NCI-H82 (cell line): ENCODE data around the gene PIMREG.
A peak's percentile ranks its signal among the peaks of the same experiment; 100 is the strongest.
"Not testable (repeated sequence)": the region's sequence is repeated elsewhere in the genome, so short reads cannot be mapped to it uniquely, and the experiment has no call there.

Experiments used
- DNase-seq: peaks from one replicate; lab custom pipeline; 2025; lab: John Stamatoyannopoulos, UW

PIMREG gene

DNA sequence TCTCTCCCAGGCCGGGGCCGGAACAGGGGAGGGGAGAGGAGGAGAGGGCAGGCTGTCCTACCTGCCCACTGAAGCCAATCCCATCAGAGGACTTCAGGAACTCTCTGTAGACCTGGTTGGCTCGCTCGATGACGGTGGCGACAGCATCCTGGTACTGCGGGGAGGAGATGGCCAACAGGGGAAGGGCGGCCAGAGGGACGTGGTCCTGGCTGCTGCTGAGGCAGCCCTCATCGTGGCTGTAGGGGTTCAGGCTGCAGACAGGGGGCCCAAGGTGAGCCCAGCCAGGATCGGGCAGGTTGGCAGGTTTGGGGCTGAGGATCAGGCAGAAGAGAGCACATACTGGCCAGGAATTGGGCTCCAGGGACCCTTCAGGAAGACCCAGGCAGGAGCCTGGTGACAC, 34.2 kb downstream of the PIMREG start:
- DNase-seq = no peak

DNA sequence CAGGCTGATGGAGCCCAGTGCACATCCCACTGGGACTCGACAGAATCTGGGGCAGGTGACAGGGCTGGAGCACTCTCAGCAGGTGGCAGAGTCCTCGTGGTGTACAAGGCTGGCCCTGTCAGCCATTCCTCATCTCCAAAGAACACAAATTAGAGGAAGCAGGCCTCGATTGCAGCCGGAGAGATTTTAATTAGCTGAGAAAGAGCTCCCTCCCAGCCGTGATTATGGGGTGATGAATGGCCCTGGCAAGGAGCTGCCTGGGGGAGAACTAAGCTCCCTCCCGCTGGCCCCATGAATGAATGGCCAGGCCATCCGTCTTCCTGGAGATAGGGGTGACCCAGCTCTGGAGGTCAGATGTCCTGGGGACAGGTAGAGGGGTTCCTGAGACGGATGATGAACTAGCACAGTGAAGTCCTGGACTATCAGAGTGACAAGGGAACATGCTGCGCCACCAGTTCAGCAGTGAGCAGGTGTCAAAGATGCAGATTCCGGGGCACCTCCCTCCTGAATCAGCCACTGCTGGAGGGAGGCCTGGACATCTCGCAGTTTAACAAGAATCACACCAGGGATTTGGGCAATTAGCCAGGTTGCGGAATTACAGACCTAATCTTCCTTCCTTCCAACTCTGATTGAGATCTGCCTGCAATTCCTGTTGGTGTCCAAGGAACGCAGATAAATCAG, 35.5 kb downstream of the PIMREG start:
- peak; percentile 90 for DNase-seq

DNA sequence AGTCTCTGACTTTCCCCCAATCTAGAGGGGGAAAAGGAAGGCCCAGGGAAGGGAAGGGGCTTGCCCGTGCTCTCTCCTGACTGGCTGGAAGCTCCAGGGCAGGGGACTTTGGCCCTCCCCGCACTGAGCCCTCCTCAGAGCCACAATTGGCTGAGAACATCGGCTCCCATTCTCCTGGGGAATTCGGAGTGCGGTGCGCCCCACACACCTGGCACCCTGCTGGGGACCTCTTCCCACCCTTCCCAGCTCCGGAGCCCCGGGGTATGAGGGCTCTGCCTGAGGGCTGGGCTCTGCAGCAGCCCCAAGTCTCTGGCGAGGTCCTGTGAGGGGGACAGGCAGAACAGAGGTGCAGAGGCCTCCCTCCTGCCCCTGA, 36.0 kb downstream of the PIMREG start:
- no peak for DNase-seq

DNA sequence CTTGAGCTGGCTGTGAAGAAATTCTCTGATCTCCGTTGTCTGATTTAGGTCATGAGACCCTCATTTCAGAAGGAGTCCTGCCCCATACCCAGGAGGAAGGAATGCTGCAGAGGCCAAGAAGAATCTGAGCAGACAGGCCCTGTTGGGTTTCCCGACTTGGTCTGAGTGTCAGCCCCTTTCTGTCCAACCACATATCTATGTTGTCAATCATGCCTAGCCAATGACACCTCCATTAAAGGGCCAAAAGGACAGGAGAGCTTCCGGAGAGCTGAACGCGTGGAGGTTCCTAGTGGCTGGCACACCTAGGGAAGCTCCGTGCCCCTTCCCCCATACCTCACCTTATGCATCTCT, 37.8 kb downstream of the PIMREG start:
- no peak for DNase-seq

DNA sequence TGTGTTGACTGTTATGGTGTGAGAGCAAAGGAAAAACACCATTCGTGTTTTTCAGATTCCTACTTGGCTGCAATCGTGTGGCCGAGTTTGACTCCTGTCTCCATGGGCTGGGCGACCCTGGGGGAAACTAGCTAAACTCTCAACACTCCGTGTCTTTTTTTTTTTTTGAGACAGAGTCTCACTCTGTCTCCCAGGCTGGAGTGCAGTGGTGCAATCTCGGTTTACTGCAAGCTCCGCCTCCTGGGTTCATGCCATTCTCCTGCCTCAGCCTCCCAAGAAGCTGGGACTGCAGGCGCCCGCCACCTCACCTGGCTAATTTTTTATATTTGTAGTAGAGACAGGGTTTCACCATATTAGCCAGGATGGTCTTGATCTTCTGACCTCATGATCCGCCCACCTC, 38.5 kb downstream of the PIMREG start:
- DNase-seq = not testable (repeated sequence)

DNA sequence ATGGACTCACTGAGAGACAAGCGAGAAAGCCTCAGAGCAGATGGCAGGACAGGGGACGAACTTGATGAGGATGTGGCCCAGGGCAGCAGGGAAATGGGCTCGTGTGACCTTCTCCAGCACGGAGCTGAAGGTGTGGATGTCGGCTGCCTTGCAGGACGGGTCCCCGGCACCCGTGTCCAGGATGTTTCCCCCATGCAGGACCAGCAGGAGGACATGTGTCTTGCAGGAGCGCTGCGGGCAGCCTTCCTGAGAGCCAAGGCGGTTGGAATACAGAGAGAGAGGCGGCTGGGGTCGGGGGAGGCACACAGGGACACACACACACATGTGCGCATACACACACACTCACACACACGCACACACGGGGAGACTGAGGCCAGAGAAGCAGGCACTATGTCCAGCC, 39.3 kb downstream of the PIMREG start:
- DNase-seq = no peak

DNA sequence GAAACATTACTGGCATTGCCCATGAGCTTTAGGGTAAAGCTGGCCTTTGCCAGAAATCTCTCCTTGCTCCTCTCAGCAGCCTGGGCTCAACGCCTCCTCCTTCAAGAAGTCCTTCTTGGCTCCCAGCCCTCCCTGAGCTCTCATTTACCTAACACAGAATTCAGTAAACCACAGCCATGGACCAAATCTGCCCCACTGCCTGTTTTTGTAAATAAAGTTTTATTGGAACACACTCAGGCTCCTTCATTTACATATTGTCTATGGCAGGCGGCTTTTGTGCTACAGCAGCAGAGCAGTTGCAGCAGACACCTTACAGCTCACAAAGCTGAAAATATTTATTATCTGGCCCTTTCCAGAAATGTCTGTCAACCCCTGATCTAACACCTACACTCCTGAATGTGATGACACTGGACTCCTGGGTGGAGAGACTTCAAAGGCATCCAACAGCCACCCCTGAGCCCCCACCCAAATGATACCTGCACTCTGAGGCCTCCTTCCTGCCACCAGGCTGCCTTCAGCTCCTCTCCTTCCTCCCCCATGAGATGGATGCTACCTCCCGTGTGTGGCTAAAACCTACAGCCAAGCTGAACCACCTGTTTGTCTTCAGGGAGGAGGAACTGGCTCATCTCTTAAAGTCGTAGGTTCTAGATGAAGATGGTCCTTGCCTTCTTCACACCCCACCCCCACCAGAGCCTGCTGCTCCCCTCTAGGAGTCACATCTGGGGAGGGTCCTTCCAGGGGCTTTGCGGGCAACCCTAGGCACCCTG, 41.6 kb downstream of the PIMREG start:
- DNase-seq = no peak

DNA sequence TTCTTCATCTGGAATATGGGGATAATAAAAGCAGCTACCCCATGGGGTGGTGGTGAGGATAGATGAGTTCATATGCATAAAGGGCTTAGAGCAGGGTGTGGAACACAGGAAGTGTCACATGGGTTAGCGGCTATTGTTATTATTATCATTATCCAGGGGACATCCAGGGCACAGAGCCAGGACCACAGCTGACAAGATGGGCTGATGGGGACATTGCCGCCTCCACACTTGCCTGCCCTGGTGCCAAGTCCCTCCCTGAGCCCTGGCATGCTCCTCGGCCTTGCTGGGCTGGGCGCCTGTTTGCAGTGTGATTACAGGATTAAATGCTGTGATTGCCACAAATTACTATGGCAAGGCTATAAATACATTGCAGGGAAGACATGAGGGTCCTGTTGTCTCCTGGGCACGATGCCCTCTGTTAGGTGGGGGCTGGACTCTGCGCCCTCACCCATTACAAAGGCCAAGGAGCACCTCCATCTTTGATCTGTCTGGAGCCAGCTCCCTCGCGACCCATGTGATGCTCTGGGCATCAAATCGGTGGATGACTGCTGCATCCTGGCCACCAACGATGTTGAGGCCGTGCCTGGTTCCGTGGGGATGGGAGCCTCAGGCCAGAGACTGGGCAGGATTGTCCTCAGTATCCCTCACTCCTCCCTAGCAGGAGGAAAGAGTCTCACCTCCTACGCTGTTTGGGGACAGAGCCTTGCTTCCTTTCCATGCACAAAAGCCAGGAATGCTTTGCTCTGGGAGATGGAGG, 43.2 kb downstream of the PIMREG start:
- peak; percentile 15 for DNase-seq

DNA sequence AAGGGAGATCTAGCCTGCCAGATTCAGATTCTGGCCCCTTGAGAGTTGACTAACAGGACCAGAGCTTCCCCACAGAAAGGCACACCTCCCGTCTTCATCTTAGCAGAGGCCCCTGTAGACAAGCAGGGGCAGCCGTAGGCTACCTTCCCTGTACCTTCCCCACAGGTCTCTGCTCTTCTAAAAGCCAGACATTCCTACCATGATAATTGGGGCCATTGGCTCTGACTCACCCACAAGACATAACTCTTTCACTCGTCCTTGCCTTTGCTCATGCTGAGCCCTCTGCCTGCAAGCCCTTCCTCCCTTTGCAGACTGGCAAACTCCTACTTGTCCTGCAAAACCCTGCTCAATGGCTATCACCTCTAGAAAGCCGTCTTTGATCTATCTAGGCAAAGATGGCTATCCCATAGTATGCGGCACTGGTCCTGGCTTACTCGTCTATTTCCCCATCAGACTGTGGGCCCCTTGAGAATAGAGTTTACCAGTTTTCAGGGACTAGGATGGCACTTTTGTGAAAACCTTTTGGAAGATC, 43.8 kb downstream of the PIMREG start:
- no peak for DNase-seq

DNA sequence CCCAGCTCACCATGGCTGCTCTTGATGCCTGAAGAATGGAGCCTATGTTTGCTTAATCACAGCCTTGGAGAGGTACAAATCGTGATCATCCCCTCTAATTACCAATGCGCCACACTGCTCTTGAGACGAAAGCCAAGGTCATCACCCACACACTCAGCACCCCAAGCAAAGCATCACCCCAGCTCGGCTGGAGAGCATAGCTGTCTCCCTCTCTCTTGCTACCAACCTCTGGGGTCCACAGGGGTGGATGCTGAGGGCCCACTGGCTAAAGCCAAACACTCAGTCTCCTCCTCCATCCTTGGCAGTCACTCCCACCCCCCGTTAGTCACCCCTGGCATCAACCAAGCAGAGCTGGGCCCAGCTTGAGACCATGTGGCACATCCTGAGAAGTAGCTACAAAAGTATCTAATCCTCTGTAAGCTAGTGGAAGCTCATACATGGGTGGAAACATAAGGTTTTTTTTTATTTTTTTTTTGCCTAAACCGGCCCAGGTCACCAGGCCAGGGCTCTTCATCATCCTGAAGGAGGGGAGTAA, 44.8 kb downstream of the PIMREG start:
- no peak for DNase-seq

DNA sequence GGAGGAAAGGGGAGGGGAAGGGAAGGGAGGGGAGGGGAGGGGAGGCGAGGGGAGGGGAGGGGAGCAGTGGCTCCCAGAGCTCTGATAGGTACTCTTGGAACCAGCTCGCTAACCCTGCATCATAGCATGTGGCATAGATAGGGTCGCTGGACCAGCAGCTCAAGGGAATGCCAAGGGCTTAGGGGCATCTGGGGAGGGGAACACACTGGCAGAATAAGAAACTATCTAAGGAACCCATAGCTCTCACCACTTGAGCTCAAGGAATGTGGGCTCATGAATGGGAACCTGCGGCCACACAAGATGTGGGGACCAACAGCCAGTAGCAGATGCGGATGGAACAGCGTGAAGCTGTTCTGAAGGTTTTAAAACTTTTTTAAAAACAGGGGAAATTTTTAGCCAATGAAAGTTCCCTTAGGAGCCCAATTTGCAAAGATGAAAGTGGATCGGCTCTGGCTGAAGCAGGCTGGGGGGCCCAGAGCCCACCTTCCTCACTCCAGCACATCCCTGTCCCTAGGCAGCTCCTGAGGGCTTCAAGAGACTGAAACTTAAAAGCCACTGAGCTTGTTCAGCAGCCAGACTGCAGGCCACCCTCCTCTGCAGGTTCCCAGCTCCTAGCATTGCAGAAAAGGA, 46.9 kb downstream of the PIMREG start:
- DNase-seq = no peak

DNA sequence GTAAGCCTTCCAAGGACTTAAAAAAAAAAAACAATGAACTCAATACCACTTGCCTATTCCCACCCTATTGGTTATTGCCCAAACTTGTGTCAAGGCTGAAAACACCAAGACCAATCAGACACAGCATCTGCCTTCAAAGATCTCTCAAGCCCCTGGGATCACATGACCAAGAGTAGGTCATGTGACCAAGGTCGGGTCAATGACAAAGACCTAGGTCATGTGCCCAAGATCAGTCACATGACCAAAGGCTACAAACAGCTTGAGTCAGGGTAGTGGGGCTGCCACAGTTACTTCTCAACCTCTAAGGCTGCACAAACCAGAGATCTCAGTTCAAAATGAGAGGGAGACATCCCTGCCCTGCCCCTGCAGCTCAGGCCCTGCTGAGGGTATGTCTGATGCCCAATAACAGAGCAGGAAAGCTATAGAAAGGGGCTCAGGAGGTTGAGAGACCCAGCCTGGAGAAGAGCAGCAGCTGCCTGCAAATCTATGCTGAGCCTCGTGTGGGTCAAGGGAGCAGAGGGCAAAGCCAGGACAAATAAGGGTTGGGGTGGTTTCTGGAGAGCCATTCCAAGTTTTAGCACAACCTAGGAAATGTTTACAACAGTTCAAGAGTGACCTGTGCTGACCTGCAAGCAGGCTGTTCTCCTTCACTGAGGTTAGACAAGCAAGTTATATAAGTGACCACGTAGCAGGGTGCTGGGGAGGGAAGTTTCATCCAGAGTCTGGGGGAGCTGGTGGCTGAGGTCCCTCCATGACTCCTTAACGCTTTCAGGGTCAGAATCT, 48.8 kb downstream of the PIMREG start:
- peak; percentile 32 for DNase-seq

DNA sequence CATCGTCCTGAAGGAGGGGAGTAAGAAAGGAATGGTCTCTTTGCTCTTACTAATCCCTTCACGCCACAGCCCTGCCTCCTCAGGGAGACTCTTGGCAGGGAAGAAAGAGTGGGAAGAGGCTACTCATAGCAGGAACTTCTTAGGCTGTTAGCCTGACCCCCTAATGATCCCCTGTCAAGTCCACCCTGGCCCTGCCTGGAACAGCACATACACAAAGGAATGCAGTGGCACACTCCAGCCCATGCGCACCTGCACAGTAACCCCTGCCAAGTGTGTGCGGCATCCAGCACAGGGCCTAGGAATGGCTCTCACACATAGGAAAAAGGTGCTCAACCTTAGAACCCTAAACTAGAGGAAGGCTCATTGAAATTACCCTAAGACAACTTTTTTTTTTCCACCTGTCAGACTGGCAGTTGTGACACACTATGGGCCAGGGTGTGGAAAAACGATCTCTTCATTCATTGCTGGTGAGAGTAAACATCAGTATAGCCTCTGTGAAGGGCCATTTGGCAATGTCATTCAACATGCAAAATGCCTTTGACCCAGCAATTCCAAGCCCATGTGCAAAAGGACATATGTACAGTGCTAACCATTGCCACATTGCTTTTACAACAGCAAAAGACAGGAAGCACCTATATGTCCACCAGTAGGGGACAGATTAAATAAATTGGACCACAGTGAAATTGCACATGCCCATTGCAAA, 50.1 kb downstream of the PIMREG start:
- DNase-seq = no peak

DNA sequence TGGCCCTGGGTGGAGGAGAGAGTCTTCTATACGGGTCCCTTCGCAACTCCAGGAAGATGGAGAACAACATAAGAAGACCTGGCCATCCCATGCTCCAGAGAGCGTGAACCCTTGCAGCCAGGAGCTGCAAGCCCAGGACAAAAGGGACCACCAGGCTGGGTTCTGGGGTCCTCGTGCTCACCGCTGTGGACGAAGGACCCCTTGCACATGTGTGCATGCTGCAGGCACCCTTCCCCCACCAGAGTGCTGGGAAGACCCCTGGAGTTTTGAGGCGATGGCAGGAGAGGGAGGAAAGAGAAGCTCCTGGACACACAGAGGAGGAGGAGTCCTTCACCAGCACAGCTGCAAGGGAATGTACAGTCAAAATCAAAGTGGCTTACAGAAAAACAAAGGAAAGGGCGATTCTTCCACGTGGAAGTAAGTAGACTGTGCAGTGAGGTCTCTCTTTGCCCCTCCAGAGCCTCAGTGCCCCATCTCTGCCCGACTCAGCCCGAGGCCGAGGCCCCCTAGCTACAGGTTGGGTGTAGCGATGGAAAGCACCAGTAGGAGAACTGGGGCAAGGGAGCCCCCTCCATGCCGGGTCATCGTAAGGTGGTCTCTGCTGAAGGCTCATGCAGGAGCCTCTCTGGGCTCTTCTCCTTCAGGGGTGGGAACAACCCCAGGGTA, 51.3 kb downstream of the PIMREG start:
- DNase-seq = peak; percentile 66

DNA sequence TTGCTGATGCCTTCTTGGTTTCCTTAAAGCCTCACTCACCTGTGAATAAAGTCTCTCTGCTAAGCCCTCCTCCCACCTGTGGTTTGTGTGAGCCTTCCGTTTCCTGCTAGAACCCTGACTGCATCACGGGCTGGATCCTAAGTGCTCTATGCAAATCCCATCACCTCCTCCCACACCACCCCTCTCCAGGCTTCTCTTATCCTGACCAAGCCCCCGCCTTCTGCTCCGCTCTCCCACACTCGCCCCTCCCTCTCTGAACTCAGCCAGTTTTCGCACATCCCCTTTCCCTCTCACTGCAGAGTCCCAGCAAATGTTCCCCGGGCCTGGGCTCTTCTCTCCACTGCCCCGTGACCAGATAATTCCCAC, 51.8 kb downstream of the PIMREG start:
- peak; percentile 94 for DNase-seq

DNA sequence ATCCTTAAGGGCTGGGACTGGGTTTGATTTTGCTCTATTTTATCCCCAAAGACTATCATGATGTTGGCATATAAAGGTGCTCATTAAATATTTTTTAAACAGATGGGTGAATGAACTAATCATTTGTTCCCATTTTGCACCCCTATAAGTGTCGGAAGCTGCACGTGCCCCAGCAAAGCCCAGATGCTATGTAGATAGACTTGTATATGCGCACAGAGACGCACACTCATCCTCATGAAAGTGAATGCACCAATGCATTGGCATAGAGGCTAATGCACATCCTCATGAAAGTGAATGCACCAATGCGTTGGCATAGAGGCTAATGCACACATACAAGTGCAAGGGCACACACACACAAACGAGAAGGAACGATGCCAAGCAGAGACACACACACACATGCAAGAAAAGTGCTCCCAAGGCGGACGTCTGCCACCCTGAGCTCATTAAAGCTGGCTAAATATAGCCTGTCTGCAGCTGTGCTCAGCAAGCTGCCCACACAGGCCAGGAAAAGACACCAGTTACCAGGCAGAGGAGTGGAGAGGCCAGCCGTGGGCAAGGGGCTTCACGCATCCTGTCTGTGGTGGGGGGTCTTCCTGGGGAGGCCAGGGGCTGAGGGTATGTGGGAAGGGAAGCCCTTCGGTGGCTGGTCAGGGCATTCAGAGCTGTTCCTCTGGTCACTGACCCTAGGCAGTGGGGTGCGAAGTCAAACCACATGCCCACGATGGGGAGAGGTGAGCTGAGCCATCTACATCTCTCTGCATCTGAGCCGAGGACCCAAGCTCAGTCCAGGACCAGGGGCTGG, 52.6 kb downstream of the PIMREG start:
- DNase-seq = peak; percentile 80

DNA sequence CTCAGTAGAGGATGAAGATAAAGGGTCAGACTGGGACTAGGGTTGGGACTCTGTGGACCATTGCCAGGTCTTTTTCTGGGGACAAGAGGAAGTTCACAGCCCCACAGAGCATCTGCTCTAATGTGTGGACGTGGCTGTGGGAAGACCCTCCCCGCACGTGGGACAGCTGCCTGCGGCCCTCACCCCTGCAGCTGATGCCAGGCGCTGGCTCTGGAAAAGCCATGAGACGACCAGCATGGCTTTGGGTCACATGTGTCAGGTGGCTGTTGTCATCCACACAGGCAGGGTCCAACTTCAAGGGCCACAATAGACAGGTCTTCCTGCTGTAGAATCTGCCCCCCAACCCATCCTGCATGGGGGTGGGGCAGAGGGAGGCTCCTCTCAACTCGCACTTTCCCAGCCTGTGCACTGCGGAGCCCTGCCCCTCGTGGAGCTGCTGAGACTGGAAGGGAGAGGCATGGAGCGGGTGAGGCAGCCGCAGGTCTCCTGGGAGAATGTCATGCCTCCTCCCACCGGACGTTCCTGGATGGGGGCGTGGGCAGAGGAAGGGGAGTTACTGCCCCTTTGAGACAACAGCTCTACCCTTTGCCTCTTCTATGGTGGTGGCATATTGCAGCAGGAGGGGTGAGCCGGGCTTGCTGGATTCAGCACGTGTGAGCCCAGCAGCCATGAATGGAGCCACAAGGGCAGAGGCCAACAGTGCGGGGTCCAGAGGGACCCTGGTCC, 53.4 kb downstream of the PIMREG start:
- DNase-seq = no peak

DNA sequence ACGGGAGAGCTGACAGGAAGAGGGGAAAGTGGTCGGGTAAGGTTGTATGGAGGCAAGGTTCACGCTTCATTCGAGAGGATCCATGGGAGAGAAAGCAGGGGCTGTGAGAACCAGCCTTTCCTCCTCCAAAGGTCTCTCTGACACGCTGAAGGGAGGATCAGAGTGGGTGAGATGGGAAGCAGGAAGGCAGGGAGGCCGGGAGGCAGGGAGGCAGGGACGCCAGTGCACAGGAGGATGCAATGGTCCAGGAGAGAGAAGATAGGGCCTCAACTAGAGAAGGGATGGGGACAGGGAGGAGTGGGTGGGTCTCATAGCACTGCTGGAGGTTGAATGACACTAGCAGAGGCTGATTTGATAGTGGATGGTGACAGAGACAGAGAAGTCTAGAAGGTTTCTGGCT, 54.1 kb downstream of the PIMREG start:
- no peak for DNase-seq
